ENCODE measurements around the gene CDC42EP2.

CDC42EP2 gene

GRCh38 chr11:65298655-65299179 is 15.9 kb upstream of the CDC42EP2 start:
- no peak for ATAC-seq

GRCh38 chr11:65300621-65301275 is 13.9 kb upstream of the CDC42EP2 start:
- ATAC-seq = no peak

DNA sequence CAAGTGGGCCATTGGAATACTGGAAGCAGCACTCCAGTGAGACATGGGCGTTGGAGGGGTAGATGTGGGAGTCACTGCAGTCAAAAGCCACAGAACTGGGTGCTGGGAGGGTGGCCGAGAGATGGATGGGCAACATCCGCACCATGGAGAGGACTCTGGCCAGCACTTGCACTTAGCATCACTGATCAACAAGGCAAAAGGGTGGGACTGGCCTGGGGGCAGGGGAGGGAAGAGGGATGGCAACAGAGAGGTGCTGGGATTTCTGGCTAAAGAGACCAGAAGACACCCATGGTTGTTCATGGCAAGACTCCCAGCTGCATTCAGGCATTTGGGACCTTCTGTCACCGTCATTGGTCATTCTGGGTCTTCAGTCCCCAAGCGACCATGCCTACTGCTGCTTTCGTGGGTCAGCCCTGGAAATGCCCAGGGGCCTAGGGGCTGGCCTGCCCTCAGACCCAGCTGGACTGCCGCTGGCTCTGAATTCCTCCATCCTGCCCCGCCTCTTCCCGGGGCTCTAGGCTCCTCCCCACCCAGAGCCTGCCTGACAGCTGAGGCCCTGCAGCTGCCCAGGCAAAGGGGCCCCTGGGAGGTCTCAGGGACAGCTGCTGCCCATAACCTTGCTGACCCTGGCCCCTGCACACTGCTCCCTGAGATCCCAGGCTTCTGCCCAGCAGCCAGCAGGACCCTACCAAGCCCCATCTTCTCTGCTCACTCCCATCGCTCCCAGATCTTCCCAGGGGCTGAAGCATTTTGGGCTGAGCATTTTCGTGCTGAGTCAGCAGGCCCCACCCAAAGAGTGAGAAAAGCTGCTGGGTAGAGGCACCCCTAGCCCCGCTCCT is 13.0 kb upstream of the CDC42EP2 start:
- ATAC-seq = no peak

- no peak for ATAC-seq
These were observed 11.1 kb upstream of the CDC42EP2 start for GRCh38 chr11:65303555-65303954.

GRCh38 chr11:65304110-65304509 is 10.6 kb upstream of the CDC42EP2 start:
- no peak for ATAC-seq

GRCh38 chr11:65304613-65305012 is 10.1 kb upstream of the CDC42EP2 start:
- ATAC-seq = no peak

GRCh38 chr11:65305501-65306268 is 9.0 kb upstream of the CDC42EP2 start:
- ATAC-seq = no peak

GRCh38 chr11:65307298-65308229 is 7.1 kb upstream of the CDC42EP2 start:
- ATAC-seq = no peak

GRCh38 chr11:65308281-65308891 is 6.3 kb upstream of the CDC42EP2 start:
- ATAC-seq = peak in 1 of 2 donors; percentile 26

- no peak for ATAC-seq
These were observed 5.7 kb upstream of the CDC42EP2 start for GRCh38 chr11:65309006-65309405.

GRCh38 chr11:65310215-65310614 is 4.5 kb upstream of the CDC42EP2 start:
- no peak for ATAC-seq

DNA sequence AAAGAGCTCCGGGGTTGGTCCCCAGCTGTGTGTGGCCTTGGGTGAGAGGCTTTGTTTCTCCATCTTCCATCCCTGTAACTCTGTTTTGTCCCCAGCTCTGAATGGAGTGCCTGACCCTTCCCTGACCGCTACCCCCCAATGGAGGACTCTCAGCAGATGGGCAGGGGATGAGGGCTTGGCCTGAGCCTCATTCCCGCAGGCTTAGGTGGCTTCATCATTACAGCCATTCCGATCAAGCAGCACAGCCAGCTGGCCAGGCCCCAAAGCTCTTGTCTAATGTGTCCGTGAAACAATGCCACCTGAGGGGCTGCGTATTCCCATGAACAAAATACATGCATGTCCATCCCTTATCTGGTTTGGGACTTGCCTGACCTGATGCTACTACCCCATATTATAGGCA is 3.9 kb upstream of the CDC42EP2 start:
- ATAC-seq = no peak

- ATAC-seq = no peak
These were observed 3.4 kb upstream of the CDC42EP2 start for GRCh38 chr11:65311170-65311678.

DNA sequence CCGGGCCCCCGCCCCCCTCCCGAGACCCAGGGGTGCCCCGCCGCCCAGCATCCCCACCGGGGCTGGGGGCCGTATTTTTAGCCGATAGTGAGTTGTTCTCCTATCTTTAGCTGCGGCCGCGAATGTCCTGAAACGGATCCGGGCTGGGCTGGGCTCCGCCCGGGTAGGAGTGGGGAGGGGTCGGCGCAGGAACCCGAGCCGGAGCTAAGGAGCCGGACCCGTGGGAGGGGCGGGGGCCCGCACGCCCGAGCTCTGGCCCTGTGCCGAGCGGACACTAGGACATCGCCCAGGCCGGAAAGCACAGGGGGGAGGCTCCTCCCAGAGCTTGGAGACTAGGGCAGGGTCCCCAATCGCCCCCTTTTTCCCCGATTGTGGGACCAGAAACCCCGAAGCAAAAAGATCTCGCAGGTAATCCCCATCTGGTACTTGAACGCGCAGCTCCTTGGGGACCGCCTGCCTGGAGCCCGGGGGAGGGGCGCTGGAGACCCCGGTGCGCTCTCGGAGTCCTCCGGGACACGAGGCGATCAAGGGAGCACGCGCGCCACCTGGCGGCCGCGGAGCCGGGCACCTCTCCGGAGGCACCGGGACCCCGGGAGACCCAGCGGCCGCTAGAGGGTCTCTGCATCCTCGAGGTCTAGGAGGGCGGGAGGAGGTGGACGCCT is 669 bp downstream of the CDC42EP2 start:
- peak; percentile 72 to 74 for ATAC-seq

- no peak for ATAC-seq
These were observed 1.2 kb downstream of the CDC42EP2 start for GRCh38 chr11:65315866-65316226.

- no peak for ATAC-seq
These were observed 1.8 kb downstream of the CDC42EP2 start for GRCh38 chr11:65316227-65317024.

- no peak for ATAC-seq
These were observed 2.5 kb downstream of the CDC42EP2 start for GRCh38 chr11:65317025-65317786.

- no peak for ATAC-seq
These were observed 5.9 kb downstream of the CDC42EP2 start for GRCh38 chr11:65320386-65321075.

- no peak for ATAC-seq
These were observed 6.4 kb downstream of the CDC42EP2 start for GRCh38 chr11:65321076-65321475.
